EL (cell line): ENCODE results near the gene SRD5A3.
"Not testable (repeated sequence)": the region's sequence is repeated elsewhere in the genome, so short reads cannot be mapped to it uniquely, and the experiment has no call there.

Source experiments
- DNase-seq: peaks from one replicate; pipeline ENCODE4 v3.0.0-alpha.2; 2016

Gene SRD5A3

DNA sequence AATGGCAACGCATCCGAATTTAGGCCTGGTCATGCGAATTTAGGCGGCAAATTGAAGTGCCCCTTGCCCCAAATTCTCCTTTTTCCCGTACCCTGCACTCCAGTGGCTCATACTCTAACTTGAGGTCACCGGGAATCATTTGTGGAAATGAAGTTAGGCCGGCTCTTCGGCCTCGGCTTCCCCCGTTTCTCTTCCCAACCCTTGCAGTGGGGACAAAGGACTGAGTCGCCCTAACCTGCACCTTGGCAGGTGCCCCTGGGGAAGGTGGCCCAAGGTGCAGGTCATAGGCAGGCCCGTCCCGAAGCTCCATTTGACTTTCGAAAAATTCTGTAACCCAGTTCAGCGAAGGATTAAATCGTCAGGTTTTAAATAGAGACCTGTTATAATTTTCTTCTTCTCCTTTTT is 811 bp downstream of the SRD5A3 start:
- no peak for DNase-seq

DNA sequence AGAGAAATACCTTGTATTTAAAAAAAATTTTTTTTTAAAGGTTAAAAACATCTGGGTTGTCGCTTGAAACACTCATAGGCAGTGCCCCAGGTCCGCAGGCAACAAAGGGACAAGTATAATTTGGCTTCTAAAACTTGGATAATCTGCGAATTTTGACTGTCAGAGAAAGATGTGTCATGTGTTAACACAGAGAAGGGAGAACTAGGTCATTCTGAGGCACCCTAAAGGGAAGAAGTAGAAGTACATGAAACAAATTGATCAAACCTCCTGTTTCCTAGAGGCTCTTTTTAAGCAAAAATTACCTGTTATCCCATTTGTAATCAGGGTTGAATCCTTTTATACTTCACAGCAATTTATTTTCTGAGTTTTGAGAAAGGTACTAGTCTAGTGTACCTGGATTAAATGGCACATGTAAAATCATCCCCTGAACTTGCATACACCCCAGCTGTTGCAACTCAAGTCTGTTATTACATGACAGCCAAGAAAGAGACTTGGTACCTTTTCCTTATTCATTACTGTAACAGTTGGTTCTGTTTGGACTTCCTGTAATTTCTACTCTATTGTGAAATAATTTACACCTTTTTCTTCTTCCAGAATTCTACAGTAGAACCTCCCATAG is 1.7 kb downstream of the SRD5A3 start:
- DNase-seq: no peak

DNA sequence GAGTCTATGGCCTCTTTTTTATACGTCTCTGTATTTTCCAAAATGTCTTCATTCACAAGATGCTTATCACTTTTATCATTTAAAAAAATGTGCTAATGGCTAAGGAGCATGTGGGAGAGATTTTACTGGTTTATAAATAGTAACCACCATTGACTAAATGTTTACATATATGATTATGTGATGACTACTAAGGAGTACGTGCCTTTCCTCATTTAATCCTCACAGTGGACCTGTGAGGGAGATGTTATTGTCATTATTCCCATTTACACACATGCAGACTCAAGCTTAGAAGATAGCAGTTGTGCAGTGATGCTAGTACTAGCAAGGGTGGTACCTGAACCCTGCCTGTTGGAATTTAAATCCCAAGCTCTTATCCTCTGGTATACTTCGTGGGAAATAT is 2.4 kb downstream of the SRD5A3 start:
- DNase-seq: peak; percentile 50

DNA sequence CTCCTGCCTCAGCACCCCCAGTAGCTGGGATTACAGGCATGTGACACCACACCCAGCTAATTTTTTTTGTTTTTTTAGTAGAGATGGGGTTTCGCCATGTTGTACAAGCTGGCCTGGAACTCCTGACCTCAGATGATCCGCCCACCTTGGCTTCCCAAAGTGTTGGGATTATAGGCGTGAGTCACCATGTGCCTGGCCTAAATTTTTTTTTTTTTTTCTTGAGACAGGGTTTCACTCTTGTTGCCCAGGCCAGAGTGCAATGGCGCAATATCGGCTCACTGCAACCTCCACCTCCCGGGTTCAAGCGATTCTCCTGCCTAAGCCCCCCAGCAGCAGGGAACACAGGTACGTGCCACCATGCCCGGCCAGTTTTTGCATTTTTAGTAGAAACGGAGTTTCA is 4.8 kb downstream of the SRD5A3 start:
- peak; percentile 37 for DNase-seq

DNA sequence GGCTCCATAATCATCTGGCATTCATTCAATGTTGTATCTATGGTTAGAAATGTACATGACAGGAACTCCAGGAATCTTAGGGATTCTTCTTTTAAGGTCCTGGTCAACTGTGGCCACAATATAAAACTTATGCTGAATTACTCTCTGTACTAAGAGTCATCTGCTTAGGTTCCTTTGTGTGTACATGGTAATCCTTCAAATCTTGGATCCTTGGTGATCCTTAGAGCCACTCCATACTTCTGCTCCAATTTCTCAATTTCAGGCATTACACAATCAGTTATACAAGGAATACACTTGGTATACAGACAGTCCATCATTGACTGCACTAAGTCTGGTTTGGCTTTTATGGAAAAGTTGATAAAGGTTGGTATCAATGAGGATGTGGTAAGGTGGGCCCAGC is 5.8 kb downstream of the SRD5A3 start:
- DNase-seq: no peak

DNA sequence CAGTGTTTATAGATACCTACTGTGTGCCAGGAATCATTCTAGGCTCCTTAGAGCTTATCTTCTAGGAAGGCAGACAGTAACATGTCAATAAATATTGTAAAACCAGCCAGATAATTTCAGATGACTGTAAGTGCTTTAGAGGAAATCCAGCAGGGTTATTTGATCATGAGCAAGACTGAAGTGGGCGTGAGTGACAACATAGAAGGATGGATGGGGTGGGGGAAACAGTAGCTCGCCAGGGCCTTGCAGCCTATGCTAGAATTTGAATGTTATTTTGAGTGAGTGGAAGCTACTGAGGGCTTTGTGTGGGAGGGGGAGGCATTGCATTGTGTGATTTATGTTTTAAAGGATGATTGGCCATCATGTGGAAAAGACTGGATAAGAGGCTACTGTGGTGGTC is 6.7 kb downstream of the SRD5A3 start:
- DNase-seq: no peak

DNA sequence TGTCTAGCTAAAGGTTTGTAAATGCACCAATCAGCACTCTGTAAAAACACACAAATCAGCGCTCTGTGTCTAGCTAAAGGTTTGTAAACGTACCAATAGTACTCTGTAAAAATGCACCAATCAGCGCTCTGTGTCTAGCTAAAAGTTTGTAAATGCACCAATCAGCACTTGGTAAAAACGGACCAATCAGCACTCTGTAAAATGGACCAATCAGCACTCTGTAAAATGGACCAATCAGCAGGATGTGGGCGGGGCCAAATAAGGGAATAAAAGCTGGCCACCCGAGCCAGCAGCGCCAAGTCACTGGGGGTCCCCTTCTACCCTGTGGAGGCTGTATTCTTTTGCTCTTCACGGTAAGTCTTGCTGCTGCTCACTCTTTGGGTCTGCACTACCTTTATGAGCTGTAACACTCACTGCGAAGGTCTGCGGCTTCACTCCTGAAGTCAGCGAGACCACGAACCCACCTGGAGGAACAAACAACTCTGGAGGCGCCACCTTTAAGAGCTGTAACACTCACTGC is 7.2 kb downstream of the SRD5A3 start:
- not testable (repeated sequence) for DNase-seq

DNA sequence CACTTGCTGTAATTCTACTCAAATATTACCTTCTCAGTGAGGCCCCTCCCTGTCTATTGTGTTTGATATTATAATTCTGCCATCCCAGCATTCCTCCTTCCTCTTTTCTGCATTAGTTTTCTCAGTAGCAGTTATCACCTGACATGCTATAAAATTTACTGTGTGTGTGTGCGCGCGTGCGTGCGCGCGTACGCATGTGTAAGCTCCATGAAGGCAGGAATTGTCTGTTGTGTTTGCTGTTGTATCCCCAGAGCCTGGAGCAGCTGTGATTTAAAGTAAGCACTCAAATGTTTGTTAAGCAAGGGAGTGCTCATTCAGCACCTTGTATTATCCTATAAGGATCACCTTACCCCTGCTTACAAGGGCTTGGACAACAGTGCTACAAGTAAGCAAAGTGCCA is 8.6 kb downstream of the SRD5A3 start:
- DNase-seq: no peak

DNA sequence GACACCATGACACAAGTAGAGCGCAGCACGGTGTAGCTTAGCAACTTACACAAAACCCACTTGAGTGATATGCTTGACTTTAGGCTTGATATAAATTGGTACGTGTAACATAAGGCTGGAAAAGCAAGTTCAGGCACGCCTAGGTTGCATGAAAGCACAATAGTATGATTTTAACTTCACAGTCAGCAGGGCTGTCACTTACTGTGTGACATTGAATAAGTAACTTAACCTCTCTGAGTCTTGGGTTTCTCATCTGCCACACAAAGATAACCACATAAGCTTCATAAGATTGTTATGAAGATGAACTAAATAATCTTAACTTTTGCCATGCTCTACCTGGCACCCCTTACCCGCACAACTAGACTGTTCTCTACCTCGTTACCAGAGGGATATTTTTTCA is 9.5 kb downstream of the SRD5A3 start:
- no peak for DNase-seq

DNA sequence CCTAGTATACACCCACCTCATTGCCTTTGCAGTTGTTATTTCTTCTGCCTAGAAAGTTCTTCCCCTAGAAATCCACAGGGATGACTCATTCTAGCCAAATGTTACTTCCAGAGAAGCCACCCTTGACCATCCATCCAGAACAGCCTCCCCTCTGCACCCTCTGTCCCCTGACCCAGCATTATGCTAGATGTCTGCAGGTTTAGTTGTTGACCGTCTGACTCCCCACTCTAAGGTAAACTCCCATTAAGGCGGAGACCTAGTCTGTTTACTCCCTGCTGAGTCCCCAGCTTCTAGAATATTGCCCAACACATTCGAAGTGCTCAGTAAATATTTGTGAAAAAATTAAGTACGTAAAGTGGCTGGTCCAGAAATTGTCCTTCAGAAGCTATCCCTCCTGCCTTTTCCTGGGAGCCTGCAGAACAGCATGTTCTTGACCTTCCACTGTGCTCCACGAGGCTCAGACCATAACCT is 11.0 kb downstream of the SRD5A3 start:
- DNase-seq: peak; percentile 47

DNA sequence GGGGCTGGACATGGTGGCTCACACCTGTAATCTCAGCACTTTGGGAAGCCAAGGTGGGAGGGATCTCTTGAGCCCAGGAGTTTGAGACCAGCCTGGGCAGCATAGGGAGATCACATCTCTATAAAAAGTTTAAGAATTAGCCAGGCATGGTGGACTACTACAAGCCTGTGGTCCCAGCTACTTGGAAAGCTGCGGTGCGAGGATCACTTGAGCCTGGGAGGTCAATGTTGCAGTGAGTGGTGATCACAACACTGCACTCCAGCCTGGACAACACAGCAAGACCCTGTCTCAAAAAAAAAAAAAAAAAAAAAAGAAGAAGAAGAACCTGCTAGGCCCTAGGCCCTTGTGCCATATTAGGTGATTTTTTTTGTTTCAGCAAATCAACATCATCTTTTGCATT is 12.2 kb downstream of the SRD5A3 start:
- DNase-seq: no peak

DNA sequence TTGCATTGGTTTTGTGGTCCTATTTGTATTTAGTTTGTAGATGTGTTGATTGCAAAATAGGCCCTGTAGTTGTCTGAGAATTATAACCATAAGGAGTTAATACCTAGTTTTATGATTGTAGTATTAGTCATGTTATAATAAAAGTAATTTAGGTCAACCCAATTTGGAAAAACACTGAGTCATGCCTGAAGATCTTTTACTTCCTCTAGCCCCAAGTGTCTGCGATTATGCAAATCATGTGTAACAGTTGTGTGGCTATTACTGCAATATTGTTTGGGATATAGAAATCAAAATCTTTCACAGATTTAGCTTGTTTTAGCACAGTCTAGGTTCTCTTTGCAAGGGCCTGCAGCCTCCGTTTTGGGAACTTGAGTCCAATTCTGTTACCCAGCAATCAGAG is 12.6 kb downstream of the SRD5A3 start:
- DNase-seq: peak; percentile 76

DNA sequence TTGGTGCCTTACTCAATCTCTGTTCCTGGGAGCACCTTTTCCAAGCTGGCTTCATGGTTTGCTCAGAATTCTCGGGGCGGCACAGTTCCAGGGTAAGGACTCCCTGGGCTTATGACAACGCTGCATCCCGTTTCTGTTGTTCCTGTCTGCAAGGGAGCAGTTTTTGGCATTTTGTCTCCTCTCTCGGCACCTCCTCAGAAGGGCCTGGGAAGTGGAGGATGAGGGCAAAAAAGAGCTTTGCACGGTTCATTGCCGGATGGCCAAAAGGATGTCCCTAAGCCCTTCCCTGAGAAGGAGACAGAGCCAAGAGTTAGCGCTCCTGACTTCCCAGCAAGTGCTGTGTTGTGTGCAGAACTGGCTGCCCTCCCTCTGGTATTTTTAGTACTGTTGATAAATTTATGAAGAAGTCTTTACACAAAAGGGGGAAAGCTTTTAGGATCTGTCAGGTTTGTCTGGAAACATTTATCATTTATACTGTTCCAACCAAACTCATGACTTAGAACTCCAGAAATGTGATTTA is 13.4 kb downstream of the SRD5A3 start:
- DNase-seq: no peak

DNA sequence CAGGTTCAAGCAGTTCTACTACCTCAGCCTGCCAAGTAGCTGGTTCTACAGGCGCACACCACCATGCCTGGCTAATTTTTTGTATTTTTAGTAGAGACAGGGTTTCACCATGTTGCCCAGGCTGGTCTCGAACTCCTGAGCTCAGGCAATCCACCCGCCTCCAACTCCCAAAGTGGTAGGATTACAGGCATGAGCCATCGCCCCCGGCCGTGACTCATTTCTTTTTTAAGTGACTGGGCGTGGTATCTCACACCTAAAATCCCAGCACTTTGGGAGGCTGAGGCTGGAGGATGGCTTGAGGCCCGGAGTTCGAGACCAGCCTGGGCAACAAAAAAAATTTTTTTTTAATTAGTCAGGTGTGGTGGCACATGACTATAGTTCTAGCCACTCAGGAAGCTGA is 16.9 kb downstream of the SRD5A3 start:
- DNase-seq: not testable (repeated sequence)

DNA sequence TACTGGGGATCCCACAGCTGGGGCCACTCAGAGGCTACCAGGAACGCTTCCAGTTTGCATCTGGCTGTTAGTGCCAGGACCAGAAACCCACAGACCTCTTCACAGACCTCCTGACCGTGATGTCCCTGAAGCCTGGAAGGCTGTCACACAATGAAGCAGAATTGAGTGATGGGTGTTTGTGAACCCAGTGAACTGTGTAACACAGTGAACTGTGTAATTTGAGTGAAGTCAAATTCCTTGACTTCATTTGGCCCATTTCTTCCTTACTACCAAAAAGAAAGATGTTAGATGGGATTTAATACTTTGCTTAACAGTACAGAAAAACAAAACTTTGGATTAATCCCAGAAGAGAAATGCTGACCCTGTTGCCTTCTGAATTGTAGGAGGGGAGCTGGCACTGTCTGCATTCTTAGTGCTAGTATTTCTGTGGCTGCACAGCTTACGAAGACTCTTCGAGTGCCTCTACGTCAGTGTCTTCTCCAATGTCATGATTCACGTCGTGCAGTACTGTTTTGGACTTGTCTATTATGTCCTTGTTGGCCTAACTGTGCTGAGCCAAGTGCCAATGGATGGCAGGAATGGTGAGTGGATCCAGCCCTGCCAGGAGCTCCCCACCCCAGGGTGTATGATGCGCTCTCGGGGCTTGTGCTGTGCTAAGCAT is 17.8 kb downstream of the SRD5A3 start:
- DNase-seq: no peak

DNA sequence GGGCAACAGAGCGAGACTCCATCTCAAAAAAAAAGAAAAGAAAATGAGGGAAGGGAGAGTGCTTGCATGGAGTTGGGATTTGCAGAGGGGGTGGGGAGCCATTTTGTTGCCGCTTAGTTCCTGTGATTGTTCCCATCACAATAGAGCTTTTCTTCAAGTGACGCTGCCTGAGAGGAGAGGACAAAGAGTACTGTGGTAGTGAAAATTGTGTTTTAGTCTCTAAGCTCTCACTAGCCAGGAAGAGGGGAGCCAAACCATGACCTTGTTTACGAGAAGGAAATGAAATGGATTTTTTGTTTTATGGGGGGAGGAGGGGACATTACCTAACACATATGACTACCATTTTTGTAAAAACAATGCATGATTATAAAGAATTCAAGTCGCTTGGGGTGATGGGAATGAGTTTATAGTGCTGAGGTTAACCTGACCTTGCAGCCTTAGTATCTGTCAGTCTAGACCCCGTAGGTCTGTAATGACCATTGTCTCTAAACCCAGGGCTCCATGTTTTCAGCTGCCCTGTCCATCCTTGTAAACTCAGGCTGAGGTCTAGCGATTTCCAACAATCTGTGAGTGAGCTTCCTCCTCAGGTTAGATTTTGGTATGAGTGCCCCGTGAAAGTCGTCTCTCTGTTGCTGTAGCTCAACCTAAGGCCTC is 18.8 kb downstream of the SRD5A3 start:
- no peak for DNase-seq

DNA sequence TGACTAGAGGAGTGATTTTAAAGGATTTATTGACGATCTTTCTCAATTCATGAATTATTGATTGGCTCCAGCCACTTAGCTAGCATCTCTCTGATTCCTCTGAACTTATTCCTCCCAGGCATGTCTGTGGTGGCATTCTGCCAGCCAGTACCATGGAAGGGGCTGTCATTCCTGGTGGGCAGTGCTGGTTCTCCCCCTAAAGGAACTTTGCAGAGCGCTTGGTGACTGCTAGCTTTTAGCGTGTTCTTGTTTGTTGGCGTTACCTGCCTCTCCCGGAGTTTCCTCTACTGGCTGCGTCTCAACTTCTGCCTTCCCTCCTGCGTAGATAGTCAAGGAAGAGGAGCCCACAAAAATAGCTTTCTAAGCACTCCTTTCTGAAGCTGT is 19.3 kb downstream of the SRD5A3 start:
- DNase-seq: no peak

DNA sequence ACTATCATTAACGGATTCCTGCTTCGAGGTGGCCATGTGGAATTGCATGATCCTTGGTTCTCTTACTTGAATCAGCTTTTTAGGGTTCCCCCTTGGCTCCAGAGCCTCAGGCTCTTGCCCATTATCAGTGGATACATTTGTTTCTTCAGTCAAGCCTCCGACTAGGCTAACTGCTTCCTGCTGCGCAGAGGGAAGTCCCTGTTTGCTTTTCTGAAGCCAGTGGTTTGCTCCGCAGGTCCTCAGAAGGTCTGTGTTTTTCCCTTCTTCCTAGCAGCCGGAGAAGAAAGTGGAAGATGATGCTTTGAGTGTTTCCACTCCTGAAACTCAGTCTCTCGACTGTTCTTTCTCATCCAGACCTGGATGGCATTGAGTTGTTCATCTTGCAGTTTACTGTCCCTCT is 20.6 kb downstream of the SRD5A3 start:
- no peak for DNase-seq

DNA sequence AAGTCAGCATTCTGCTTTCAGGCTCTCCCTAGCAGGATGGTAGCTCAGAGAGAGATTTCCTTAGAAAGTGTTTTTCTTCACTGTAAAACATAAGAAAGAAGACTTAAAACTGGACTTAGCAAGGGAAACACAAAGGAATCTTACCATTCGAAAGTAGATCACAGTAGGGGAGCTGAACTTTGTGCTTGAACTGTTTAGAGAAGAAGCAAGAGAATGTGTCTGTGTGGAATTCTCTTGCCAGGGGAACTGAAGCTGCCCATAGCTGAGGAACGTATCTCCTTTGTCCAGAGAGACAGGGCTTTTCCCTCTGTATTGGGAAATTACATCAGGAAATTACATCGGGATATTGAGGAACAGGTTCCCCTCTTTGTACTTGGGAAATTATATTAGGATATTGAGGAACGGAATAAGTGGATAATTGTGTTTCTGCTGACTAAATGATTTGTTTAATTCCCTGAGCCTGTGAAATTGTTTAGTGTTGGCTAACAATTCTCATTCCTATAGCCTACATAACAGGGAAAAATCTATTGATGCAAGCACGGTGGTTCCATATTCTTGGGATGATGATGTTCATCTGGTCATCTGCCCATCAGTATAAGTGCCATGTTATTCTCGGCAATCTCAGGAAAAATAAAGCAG is 21.2 kb downstream of the SRD5A3 start:
- DNase-seq: no peak

DNA sequence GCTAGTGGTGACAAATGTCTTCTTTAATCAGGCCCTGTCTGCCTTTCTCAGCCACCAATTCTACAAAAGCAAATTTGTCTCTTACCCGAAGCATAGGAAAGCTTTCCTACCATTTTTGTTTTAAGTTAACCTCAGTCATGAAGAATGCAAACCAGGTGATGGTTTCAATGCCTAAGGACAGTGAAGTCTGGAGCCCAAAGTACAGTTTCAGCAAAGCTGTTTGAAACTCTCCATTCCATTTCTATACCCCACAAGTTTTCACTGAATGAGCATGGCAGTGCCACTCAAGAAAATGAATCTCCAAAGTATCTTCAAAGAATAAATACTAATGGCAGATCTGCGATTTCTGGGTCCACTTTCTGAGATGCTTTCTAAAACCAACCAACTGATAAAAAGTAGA is 23.9 kb downstream of the SRD5A3 start:
- no peak for DNase-seq

DNA sequence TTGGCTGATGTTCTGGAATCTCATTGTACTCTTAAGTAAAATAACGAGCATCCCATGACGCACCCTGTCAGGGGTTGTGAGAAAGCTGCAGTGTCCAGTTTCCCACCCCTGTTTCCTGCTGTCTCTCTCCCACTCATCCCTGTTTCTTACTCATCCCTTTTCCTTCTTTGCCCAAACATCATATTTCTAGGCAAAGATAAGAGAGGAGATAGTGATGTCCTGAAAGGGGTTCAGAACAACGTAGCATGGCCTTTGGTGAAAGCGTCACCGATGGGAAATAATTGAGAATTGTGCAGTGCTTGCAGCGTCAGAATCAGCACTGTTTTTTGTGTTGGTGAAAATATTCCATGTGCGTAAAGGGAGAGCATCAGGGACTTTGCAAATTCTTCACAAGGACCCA is 26.2 kb downstream of the SRD5A3 start:
- DNase-seq: peak; percentile 63

DNA sequence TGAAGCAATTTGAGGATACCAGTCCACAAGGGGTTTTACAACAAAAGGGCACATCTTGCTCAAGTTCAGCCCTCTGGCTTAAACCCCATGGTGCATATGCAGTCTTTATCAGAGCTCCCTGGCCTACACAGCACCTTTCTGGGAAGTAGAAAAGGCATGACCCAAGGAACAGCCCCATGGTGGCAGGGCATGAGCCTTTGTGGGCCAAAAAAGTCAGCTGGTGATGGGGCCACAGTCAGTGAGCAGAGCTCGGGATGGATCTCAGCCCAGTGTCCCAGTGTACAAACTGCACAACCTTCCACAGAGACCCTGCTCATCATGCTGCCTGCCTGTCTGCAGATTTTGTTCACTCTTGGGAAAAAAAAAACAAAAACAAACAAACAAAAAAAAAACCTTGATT is 27.4 kb downstream of the SRD5A3 start:
- no peak for DNase-seq

DNA sequence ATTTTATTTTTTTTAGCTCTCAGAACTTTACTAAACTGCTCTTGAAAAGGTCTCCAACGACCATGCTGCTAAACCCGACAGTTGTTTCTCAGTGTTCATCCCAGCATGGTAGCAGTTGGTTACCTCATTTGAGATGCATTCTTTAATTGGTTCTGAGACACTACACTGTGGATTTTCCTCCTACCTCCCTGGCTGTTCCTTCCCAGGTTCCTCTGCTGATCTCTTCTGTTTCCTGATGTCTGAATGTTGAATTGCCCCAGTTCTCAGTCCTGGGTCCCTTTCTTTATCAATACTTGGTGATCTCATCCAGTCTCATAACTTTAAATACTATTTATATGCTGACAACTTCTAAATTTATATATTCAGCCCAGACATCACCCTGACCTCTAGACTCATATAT is 30.7 kb downstream of the SRD5A3 start:
- no peak for DNase-seq
